Smooth muscle cell (in vitro differentiated cells): ENCODE results near the gene FITM1. TPM values are rescaled to one million over a fixed set of nuclear protein-coding genes. Genes with fewer than 3 reads are reported as not detected.
A peak's percentile ranks its signal among the peaks of the same experiment; 100 is the strongest.

Experiments used
- DNase-seq: peaks from one replicate; lab custom pipeline; 2025; ENCODE audit not compliant: unreplicated experiment; lab: John Stamatoyannopoulos, UW
- H2AFZ ChIP-seq: fragments of 200-600 bp; sonication (generic); 2 replicates; pipeline ENCODE4 v1.6.0; 2016; ENCODE audit warnings: antibody characterized with exemption, low read depth, mild to moderate bottlenecking
- H3F3A ChIP-seq: fragments of 200-600 bp; sonication (generic); 2 replicates; pipeline ENCODE4 v1.6.0; 2017; ENCODE audit warnings: antibody characterized with exemption, low read depth
- H3K27ac ChIP-seq: fragments of 200-600 bp; sonication (generic); 2 replicates; pipeline ENCODE4 v1.5.1; 2016; ENCODE audit warnings: low read depth, mild to moderate bottlenecking
- H3K27me3 ChIP-seq: fragments of 200-600 bp; sonication (generic); 2 replicates; pipeline ENCODE4 v1.6.1; 2016; ENCODE audit warnings: low read depth, mild to moderate bottlenecking
- H3K36me3 ChIP-seq: fragments of 200-600 bp; sonication (generic); 2 replicates; pipeline ENCODE4 v1.5.1; 2016; ENCODE audit warnings: low read depth
- H3K4me1 ChIP-seq: fragments of 200-600 bp; sonication (generic); 2 replicates; pipeline ENCODE4 v1.5.1; 2016; ENCODE audit warnings: low read depth
- H3K4me2 ChIP-seq: fragments of 200-600 bp; sonication (generic); 2 replicates; pipeline ENCODE4 v1.6.0; 2016; ENCODE audit warnings: mild to moderate bottlenecking
- H3K4me3 ChIP-seq: fragments of 200-600 bp; sonication (generic); 2 replicates; pipeline ENCODE4 v1.5.1; 2016; ENCODE audit warnings: mild to moderate bottlenecking
- H3K79me2 ChIP-seq: fragments of 200-600 bp; sonication (generic); 2 replicates; pipeline ENCODE4 v1.6.0; 2016; ENCODE audit warnings: low read depth, mild to moderate bottlenecking
- H3K9ac ChIP-seq: fragments of 200-600 bp; sonication (generic); 2 replicates; pipeline ENCODE4 v1.6.0; 2016; ENCODE audit warnings: low read depth
- H3K9me3 ChIP-seq: fragments of 200-600 bp; sonication (generic); replicated peaks from 2 replicates; pipeline ENCODE4 v1.5.1; 2016; ENCODE audit warnings: low read depth
- H4K20me1 ChIP-seq: fragments of 200-600 bp; sonication (generic); 2 replicates; pipeline ENCODE4 v1.6.0; 2016; ENCODE audit warnings: low read depth
- WGBS: methylation state at CpG from one replicate; pipeline ENCODE4 v1.1.7; 2016; ENCODE audit warnings: low lambda C conversion rate; 5-methylcytosine and 5-hydroxymethylcytosine counted together
- polyA plus RNA-seq: library from polyadenylated mRNA; unstranded; fragments of >200 nt; fragmentation: Nextera tagmentation; extraction: Ambion mirVana; gene quantifications from 2 replicates; pipeline ENCODE4 v1.2.1, GENCODE V29; 2016
- total RNA-seq: library from RNA; depleted of rRNA; stranded (reverse); fragments of >200 nt; gene quantifications from 2 replicates; pipeline ENCODE4 v1.2.3, GENCODE V29; 2014
- TF ChIP-seq, protein P1 (sequence below): fragments of 200-600 bp; sonication (generic); IDR thresholded peaks from 2 replicates; pipeline ENCODE4 v1.5.1; 2017; ENCODE audit warnings: borderline replicate concordance, mild to moderate bottlenecking, antibody characterized with exemption; ENCODE audit not compliant: insufficient read depth, poor library complexity, severe bottlenecking

FITM1 gene
- total and polyA plus RNA-seq, 2 experiments from 2014 or later = 0.31 TPM; not detected in 1

DNA sequence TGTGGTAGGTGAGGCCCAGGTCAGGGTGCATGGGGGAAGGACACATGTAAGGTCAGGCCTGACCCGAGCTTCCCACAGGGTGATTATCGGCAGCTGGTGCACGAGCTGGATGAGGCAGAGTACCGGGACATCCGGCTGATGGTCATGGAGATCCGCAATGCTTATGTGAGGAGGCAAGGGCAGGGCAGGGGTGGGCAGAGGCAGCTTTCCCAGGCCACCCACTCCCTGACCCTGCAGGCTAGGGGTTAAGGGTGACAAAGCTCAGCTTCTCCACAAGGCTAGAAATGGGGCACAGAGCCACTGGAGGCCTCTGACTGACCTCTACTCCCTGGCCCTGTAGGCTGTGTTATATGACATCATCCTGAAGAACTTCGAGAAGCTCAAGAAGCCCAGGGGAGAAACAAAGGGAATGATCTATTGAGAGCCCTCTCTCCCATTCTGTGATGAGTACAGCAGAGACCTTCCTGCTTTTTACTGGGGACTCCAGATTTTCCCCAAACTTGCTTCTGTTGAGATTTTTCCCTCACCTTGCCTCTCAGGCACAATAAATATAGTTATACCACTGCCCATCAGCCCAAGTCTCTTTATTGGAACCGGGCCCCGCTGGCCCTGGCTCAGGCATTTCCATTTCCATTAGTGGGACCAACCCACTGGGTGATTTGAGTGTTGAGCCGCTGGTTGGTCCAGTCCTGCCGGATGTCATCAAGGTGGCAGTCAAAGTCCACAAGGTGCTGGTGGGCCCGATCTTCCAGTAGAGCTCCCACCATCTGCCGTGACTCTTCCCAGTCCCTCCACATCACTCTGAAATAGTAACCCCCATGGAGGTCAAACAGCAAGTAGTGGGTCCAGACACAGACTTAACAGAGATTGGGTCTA lies 8.2 kb downstream of the FITM1 start:
- no peak overlapping the region for H2AFZ ChIP-seq
- H3K27me3 ChIP-seq = no peaks in the 10 kb centered on the region
- peaks cover 19% of the 10 kb centered on the region for H3K79me2 ChIP-seq
- no peak overlapping the region for H3K27ac ChIP-seq
- no peak overlapping the region for H3K9ac ChIP-seq
- H3K4me2 ChIP-seq = no peak overlapping the region
- DNase-seq = no peak
- H3K4me3 ChIP-seq = no peak overlapping the region
- no peaks in the 10 kb centered on the region for H3K36me3 ChIP-seq
- H3K9me3 ChIP-seq = no peaks in the 10 kb centered on the region
- WGBS = 96% methylated on average over 13 of the region's 13 CpGs
- peaks cover 18% of the 10 kb centered on the region for H3K4me1 ChIP-seq
- H3F3A ChIP-seq = peaks cover 9% of the 10 kb centered on the region
- TF ChIP-seq, protein P1, sequence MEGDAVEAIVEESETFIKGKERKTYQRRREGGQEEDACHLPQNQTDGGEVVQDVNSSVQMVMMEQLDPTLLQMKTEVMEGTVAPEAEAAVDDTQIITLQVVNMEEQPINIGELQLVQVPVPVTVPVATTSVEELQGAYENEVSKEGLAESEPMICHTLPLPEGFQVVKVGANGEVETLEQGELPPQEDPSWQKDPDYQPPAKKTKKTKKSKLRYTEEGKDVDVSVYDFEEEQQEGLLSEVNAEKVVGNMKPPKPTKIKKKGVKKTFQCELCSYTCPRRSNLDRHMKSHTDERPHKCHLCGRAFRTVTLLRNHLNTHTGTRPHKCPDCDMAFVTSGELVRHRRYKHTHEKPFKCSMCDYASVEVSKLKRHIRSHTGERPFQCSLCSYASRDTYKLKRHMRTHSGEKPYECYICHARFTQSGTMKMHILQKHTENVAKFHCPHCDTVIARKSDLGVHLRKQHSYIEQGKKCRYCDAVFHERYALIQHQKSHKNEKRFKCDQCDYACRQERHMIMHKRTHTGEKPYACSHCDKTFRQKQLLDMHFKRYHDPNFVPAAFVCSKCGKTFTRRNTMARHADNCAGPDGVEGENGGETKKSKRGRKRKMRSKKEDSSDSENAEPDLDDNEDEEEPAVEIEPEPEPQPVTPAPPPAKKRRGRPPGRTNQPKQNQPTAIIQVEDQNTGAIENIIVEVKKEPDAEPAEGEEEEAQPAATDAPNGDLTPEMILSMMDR = no peak
- H4K20me1 ChIP-seq = peaks cover 8% of the 10 kb centered on the region

DNA sequence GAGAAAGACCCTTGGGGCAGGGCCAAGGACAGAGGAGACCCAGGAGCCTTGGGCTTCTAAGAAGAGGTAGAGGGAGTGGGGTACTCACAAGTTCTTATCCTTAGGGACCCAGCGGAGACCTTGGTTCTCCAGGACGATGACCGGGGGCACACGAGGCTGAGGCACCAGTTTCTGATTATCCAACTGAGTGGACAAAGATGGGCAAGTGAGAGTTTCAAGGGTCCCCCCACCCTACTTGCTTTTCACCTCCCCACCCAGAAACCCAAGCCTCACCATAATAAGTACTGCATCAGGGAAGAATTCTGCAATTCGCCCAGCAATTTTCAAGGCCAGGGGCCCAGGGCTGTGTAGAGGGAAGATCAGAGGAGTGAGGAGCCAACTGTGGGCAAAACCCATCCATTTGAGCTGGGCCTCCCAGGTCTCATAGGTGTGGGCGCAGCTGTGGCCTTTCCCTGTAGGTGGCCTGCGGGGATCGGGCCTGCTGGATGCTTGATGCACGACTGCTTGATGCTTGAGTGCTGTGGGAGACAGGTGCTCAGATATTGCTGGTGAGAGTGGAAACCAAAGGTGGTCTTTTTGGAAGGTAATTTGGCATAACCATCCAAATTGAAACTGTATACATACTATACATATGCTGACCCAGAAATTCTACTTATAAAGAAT lies 8.9 kb downstream of the FITM1 start:
- Histone ChIP-seq H3K9me3 (no peaks in the 10 kb centered on the region), H2AFZ (no peak overlapping the region), H3K4me2 (peak overlapping the region; percentile 92), H3K27ac (no peak overlapping the region), H3K4me1 (peaks cover 18% of the 10 kb centered on the region), H3K27me3 (no peaks in the 10 kb centered on the region), H4K20me1 (peaks cover 8% of the 10 kb centered on the region), H3K9ac (no peak overlapping the region), H3K36me3 (no peaks in the 10 kb centered on the region), H3F3A (peaks cover 10% of the 10 kb centered on the region), H3K4me3 (peak overlapping the region; percentile 66), H3K79me2 (peaks cover 19% of the 10 kb centered on the region)
- no peak for DNase-seq
- WGBS = 95% methylated on average over 9 of the region's 9 CpGs
- TF ChIP-seq, protein P1 = no peak

DNA sequence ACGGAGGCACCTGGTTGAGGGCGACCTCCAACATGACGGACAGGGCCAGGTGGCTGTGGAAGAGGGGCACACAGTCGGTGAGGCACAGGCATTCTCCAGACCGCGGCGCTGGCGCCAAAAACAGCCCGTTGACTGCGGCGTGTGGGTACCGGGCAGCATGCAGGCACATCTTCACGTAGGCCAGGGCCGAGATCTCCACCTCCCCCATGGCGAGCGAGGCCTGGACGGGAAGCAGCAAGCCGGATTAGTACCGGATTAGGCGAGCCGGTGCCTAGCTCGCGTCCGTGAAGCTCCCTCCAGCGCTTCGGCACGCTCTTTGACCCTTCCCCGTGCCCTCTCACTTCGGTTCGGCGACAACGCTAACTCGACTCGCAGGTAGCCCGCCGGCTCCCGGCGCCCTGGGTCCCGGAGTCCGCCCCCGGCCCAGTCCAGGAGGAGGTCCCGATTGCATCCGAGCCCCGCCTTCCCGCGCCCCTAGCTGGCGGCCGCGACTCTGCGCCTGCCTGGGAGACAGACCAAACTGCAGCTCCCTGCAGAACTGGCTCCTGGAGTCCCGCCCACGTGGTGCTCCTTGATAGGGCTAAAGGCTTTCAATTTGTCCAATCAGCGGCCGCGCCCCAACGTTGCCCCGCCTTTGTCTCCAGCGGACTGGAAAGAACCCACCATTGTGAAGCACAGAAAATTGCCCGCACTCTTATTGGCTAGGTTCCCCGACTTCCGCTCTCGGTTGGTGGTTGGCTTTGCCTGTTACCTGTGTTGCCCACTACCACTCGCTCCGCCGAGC lies 10.8 kb downstream of the FITM1 start, which contains the start of gene EMC9:
TSS of gene EMC9 (minus strand) at position 495 of the 784 bp plus-strand sequence. CDS start at position 208, 287 bp downstream.
- H3K27me3 ChIP-seq = no peaks in the 10 kb centered on the region
- H2AFZ ChIP-seq = peak within 1 kb of the TSS; percentile 25
- H3K36me3 ChIP-seq = no peaks in the 10 kb centered on the region
- TF ChIP-seq, protein P1 = peak; percentile 13
- no peaks in the 10 kb centered on the region for H3K9me3 ChIP-seq
- H3K4me3 ChIP-seq = peak within 1 kb of the TSS; percentile 66
- DNase-seq = peak; percentile 94
- peaks cover 27% of the 10 kb centered on the region for H3K79me2 ChIP-seq
- H3F3A ChIP-seq = peaks cover 16% of the 10 kb centered on the region
- peak within 1 kb of the TSS; percentile 50 for H3K27ac ChIP-seq
- under 1% methylated on average over 65 of the region's 65 CpGs for WGBS
- H3K9ac ChIP-seq = peak within 1 kb of the TSS; percentile 46
- peaks cover 21% of the 10 kb centered on the region for H3K4me1 ChIP-seq
- peaks cover 8% of the 10 kb centered on the region for H4K20me1 ChIP-seq
- peak within 1 kb of the TSS; percentile 92 for H3K4me2 ChIP-seq
